ENCODE data around the gene TMEM151A.
A peak's percentile ranks its signal among the peaks of the same experiment; 100 is the strongest.

The TMEM151A gene

GRCh38 chr11:66263231-66263630 is 28.5 kb upstream of the TMEM151A start:
- Mint-ChIP-seq H3K9me3 (no peaks in the 10 kb centered on the region), H3K36me3 (ENCODE audit: low read depth) (peaks cover 8% of the 10 kb centered on the region), H3K27me3 (peaks cover 25% of the 10 kb centered on the region), H3K27ac (no peak overlapping the region), H3K4me3 (no peak overlapping the region), H3K4me1 (ENCODE audit: low read depth) (peaks cover 28% of the 10 kb centered on the region)
- intact Hi-C loops (cut with micrococcal nuclease) = no loop called here

- no peak overlapping the region for H3K27ac Mint-ChIP-seq
Measured at GRCh38 chr11:66263785-66264184, 27.9 kb upstream of the TMEM151A start.

DNA sequence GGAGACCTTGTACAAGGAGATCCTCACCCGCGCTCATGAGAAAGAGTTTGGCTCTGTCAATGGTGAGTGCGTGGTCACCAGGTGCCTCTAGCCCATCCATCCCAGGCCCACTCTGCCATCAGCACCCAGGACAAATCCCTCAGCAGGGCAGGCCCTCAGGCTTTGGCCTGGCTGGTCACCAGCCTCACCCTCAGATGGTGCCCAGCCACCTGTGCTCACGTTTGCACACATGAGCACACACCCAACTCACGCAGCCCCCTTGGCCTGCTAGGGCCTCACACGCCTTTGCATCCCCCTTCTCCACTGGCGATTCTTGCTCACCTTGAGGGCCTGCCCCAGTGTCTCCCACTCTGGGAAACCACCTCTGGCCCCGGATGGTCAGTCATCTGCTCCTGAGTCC is 27.3 kb upstream of the TMEM151A start:
- Mint-ChIP-seq H3K4me3 (no peak overlapping the region), H3K27ac (no peak overlapping the region), H3K9me3 (no peaks in the 10 kb centered on the region), H3K36me3 (ENCODE audit: low read depth) (peaks cover 14% of the 10 kb centered on the region), H3K4me1 (ENCODE audit: low read depth) (peaks cover 27% of the 10 kb centered on the region), H3K27me3 (peaks cover 14% of the 10 kb centered on the region)
- intact Hi-C loops (cut with micrococcal nuclease) = no loop called here

More at GRCh38 chr11:66263785-66264184, 27.9 kb upstream of the TMEM151A start:
- H3K36me3 Mint-ChIP-seq (ENCODE audit: low read depth) = peaks cover 8% of the 10 kb centered on the region
- no peaks in the 10 kb centered on the region for H3K9me3 Mint-ChIP-seq
- H3K27me3 Mint-ChIP-seq = peaks cover 20% of the 10 kb centered on the region
- intact Hi-C loops (cut with micrococcal nuclease) = no loop called here
- H3K4me3 Mint-ChIP-seq = no peak overlapping the region
- H3K4me1 Mint-ChIP-seq (ENCODE audit: low read depth) = peaks cover 23% of the 10 kb centered on the region

DNA sequence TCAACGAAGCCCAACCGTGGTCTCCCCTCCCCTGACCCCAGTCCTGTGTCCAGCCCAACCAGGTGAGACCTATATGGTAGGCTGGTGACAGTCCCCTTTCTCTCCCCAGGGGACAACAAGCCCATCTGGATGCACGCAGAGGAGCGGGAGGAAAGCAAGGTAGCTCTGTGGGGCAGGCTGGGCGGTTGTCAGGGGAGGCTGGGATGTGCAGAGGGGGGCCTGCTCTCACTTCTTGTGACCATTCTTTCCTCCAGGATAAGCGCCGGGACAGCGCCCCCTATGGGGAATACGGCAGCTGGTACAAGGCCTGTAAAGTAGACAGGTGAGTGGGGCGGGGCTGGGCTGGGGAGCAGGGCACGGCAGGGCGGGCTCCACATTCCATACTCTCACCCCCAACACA is 26.8 kb upstream of the TMEM151A start:
- Mint-ChIP-seq H3K36me3 (ENCODE audit: low read depth) (peaks cover 17% of the 10 kb centered on the region), H3K27ac (no peak overlapping the region), H3K4me1 (ENCODE audit: low read depth) (peaks cover 32% of the 10 kb centered on the region), H3K9me3 (no peaks in the 10 kb centered on the region), H3K27me3 (peaks cover 9% of the 10 kb centered on the region), H3K4me3 (no peak overlapping the region)
- intact Hi-C loops (cut with micrococcal nuclease) = loop anchor here (5.0 kb wide), 1 partner anchor 348 kb away; the partner anchor contains the start of genes C11orf68 and DRAP1

- H3K4me3 Mint-ChIP-seq = no peak overlapping the region
- peaks cover 7% of the 10 kb centered on the region for H3K27me3 Mint-ChIP-seq
- H3K36me3 Mint-ChIP-seq (ENCODE audit: low read depth) = peaks cover 25% of the 10 kb centered on the region
- no peaks in the 10 kb centered on the region for H3K9me3 Mint-ChIP-seq
- intact Hi-C loops (cut with micrococcal nuclease) = loop anchor here (5.0 kb wide), 1 partner anchor 348 kb away; the partner anchor contains the start of genes C11orf68 and DRAP1
- H3K27ac Mint-ChIP-seq = no peak overlapping the region
- peaks cover 41% of the 10 kb centered on the region for H3K4me1 Mint-ChIP-seq (ENCODE audit: low read depth)
Measured at GRCh38 chr11:66265531-66266377, 25.9 kb upstream of the TMEM151A start.

- Mint-ChIP-seq H3K36me3 (ENCODE audit: low read depth) (peaks cover 29% of the 10 kb centered on the region), H3K9me3 (no peaks in the 10 kb centered on the region), H3K27me3 (peaks cover 5% of the 10 kb centered on the region), H3K4me3 (peak overlapping the region; percentile 91), H3K4me1 (ENCODE audit: low read depth) (peaks cover 44% of the 10 kb centered on the region), H3K27ac (peak overlapping the region; percentile 87)
- intact Hi-C loops (cut with micrococcal nuclease) = loop anchor here (5.0 kb wide), 1 partner anchor 349 kb away; the partner anchor contains the start of genes C11orf68 and DRAP1
Measured at GRCh38 chr11:66266378-66267038, 25.2 kb upstream of the TMEM151A start.

DNA sequence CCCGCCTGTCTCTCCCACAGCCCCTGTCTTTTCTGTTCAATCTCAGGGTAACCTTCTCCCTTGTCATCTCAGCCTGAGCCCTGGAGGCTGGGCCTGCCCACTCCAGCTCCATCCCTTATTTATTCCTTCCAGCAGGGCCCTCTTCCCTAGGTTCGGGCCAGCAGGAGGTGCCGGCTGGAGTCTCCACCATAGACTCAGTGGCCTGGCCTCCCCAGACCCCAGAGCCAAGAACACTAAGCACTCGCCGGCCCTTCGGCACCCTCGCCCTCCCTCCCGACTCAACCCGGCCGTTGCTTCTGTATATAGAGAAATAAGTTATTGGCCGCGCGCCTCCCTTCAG is 24.7 kb upstream of the TMEM151A start:
- Mint-ChIP-seq H3K4me3 (peak overlapping the region; percentile 91), H3K4me1 (ENCODE audit: low read depth) (peaks cover 44% of the 10 kb centered on the region), H3K36me3 (ENCODE audit: low read depth) (peaks cover 32% of the 10 kb centered on the region), H3K9me3 (no peaks in the 10 kb centered on the region), H3K27me3 (peaks cover 3% of the 10 kb centered on the region), H3K27ac (peak overlapping the region; percentile 87)
- intact Hi-C loops (cut with micrococcal nuclease) = loop anchor here (5.0 kb wide), 1 partner anchor 350 kb away; the partner anchor contains the start of genes C11orf68 and DRAP1

DNA sequence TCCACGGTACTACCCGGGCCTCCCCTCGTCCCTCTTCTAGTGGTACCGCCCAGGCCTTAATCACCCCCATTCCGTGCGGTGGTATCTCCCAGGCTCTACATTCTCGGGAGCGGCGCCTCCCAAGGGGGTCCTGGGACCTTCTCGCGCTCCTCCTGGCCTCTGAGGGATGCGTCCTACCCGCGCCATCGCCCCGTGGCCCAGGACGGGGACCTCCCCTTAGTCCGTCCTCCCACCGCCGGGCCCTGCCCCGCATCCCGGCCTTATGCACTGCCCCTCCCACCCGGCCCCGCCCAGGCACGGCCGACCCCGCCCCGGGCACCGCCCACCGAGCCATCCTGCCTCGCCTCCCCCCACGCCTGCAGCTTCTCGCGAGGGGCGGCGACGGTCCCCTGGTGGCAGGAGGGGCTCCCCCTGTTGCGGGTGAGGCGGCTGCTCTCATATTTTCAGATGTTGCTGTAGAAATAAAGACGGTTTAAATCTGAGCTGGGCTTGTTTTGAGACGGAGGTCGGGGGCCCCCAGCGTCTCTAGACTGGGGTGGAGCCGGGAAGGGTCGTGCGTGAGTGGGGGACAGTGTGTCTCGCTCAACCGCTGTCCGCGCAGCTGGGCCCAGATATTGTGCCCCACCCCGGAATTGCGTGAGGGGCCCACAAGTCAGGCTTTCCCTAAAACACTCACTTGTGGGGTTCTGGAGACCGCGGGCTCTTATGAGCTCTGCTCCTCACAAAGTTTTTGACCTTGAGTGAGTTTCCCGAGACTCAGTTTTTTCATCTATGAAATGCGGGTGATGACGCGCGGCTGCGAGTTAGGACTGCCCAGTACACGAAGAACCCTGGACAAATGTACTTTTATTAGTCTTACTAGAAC is 24.1 kb upstream of the TMEM151A start:
- H3K9me3 Mint-ChIP-seq = no peaks in the 10 kb centered on the region
- intact Hi-C loops (cut with micrococcal nuclease) = loop anchor here (2.0 to 5.0 kb wide), 2 partner anchors 15 to 350 kb away; partner anchors contain the start of genes C11orf68 and DRAP1
- peak overlapping the region; percentile 91 for H3K4me3 Mint-ChIP-seq
- peaks cover 3% of the 10 kb centered on the region for H3K27me3 Mint-ChIP-seq
- peaks cover 44% of the 10 kb centered on the region for H3K4me1 Mint-ChIP-seq (ENCODE audit: low read depth)
- H3K36me3 Mint-ChIP-seq (ENCODE audit: low read depth) = peaks cover 38% of the 10 kb centered on the region
- H3K27ac Mint-ChIP-seq = peak overlapping the region; percentile 87

GRCh38 chr11:66268244-66268951 is 23.3 kb upstream of the TMEM151A start, which contains the start of gene RAB1B:
Gene RAB1B, plus strand, starts transcription at chr11:66268639. Its CDS starts 41 bp downstream, at chr11:66268680.
- Mint-ChIP-seq H3K4me3 (peak within 1 kb of the TSS; percentile 91), H3K36me3 (ENCODE audit: low read depth) (peaks cover 45% of the 10 kb centered on the region), H3K27me3 (no peaks in the 10 kb centered on the region), H3K9me3 (no peaks in the 10 kb centered on the region), H3K4me1 (ENCODE audit: low read depth) (peaks cover 44% of the 10 kb centered on the region), H3K27ac (peak within 1 kb of the TSS; percentile 87)
- intact Hi-C loops (cut with micrococcal nuclease) = loop anchor here (2.0 to 5.0 kb wide), 2 partner anchors 14 to 351 kb away; partner anchors contain the start of genes C11orf68 and DRAP1

- intact Hi-C loops (cut with micrococcal nuclease) = loop anchor here (2.0 to 5.0 kb wide), 2 partner anchors 14 to 352 kb away; partner anchors contain the start of genes C11orf68 and DRAP1
- no peaks in the 10 kb centered on the region for H3K27me3 Mint-ChIP-seq
- peaks cover 44% of the 10 kb centered on the region for H3K4me1 Mint-ChIP-seq (ENCODE audit: low read depth)
- H3K4me3 Mint-ChIP-seq = peak overlapping the region; percentile 91
- H3K36me3 Mint-ChIP-seq (ENCODE audit: low read depth) = peaks cover 54% of the 10 kb centered on the region
- H3K27ac Mint-ChIP-seq = peak overlapping the region; percentile 87
- no peaks in the 10 kb centered on the region for H3K9me3 Mint-ChIP-seq
Measured at GRCh38 chr11:66268952-66269905, 22.5 kb upstream of the TMEM151A start.

DNA sequence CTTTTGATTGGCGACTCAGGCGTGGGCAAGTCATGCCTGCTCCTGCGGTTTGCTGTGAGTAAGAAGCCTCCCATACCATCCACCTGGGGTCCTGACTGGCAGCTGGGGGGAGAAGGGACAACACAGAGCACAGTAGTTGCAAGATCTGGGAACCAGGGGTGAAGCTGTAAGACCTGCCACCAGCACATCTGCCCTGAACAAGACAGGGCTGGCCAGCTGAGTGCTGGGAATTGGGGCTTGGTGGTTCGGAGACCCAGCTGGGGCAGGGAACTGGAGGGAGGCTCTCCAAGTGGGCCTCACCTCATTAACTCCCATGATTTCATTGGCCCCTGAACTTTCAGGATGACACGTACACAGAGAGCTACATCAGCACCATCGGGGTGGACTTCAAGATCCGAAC is 19.9 kb upstream of the TMEM151A start:
- Mint-ChIP-seq H3K4me1 (ENCODE audit: low read depth) (peaks cover 38% of the 10 kb centered on the region), H3K36me3 (ENCODE audit: low read depth) (peaks cover 80% of the 10 kb centered on the region), H3K9me3 (no peaks in the 10 kb centered on the region), H3K27me3 (peaks cover 3% of the 10 kb centered on the region), H3K4me3 (no peak overlapping the region), H3K27ac (no peak overlapping the region)
- intact Hi-C loops (cut with micrococcal nuclease) = no loop called here

DNA sequence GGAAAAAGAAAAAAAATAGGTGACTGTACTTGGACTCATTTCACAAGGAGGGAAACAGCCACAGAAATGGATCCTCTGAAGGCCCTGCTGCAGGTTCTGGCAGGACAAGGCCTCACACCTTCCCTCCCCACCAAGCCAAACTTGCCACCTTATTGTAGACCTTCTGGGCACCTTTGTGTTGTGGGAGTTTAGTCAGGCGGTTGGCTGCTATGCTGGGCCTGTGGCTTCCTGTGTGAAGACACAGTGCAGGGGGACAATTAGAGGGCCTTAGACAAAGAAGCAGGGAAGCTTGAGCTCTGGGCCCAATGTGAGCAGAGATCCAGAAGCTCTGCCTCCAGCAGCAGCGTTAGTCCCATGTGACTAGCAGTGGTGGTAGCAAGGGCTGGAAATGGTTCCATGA is 19.1 kb upstream of the TMEM151A start:
- Mint-ChIP-seq H3K36me3 (ENCODE audit: low read depth) (peaks cover 80% of the 10 kb centered on the region), H3K27me3 (peaks cover 11% of the 10 kb centered on the region), H3K4me1 (ENCODE audit: low read depth) (peaks cover 38% of the 10 kb centered on the region), H3K9me3 (no peaks in the 10 kb centered on the region), H3K27ac (no peak overlapping the region), H3K4me3 (no peak overlapping the region)
- intact Hi-C loops (cut with micrococcal nuclease) = no loop called here
